CD4-positive, alpha-beta T cell treated with Interleukin-12 subunit alpha and Interleukin-12 subunit beta, for 1 hour (primary cell): ENCODE data around the gene PRR15.
A peak's percentile ranks its signal among the peaks of the same experiment; 100 is the strongest.

Experiments
- DNase-seq: peaks from one replicate; pipeline ENCODE4 v3.0.0-alpha.2; 2020

Gene PRR15

DNA sequence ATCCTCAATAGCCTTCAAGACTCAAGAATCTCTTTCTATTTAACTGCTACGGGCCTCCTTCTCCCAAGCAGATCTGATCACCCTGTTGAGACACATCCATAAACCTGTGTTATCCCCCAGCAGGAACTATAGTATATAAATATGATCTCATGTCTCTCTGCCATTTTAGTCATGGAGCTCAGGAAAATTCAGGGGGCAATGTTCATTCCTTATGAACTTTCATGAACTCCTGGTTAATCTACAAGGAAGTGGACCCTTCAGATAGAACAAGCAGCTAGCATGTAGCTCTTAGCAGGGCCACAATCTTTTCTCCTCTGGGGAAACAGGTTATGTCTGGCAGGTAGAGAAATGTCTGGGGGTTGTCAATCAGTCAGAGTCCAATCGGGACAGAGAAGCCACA lies 8.9 kb downstream of the PRR15 start:
- no peak for DNase-seq

DNA sequence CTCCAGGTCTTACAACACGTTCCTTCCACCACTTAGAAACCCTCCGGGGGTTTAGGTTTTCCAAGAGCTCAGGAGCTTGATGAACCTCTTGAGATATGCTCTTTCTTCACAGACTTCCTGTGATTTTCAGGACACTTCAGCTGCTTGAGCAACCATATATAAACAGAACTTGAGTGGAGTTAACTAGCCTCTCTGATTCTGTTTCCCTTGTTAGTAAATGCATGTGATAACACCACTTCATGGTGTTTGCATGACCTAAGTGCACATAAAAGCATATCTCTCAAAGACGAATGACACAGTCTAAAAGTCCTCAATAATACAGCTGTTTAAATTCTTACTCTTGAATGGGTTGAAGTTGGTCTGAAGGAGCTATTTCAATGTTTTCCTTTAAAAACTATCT lies 9.9 kb downstream of the PRR15 start:
- no peak for DNase-seq

DNA sequence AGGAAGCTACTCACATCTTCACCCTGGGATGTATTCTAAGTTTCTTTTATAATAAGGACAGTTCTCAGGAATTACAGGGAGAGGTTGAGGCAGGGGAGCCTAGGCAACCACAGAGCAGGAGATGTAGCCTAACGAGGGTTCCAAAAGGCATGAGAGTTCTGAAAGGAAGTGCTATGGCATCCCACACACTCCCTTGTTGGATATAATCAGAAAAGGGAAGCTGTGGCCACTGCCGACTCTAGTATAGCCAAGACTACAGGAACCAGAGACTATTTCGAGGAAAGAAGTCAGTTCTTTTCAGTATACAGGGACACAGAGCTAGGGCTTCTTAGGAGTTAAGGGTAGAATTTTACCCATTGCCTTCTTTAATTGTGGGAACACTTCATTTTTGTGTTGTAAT lies 11.0 kb downstream of the PRR15 start:
- no peak for DNase-seq

DNA sequence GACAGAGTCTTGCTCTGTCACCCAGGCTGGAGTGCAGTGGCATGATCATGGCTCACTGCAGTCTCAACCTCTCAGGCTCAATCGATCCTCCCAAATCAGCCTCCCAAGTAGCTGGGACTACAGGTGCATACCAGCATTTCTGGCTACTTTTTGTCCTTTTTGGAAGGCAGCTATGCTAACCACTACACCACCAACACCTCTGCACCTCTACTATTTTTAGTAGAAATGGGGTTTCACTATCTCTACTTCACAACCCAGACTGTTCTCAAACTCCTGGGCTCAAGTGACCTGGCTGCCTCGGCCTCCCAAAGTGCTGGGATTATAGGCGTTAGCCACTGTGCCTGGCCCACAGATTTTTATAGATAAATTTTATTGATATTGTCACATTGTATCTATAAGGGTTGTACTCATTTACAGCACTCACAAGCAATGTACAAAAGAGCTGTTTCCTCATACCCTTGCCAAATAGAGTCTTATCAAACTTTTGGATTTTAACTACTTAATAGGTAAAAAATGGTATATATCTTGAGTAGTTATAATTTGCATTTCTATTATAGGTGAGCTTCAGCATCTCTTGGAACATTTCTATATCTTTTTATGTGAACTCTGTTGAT lies 23.7 kb downstream of the PRR15 start:
- DNase-seq, result no peak

DNA sequence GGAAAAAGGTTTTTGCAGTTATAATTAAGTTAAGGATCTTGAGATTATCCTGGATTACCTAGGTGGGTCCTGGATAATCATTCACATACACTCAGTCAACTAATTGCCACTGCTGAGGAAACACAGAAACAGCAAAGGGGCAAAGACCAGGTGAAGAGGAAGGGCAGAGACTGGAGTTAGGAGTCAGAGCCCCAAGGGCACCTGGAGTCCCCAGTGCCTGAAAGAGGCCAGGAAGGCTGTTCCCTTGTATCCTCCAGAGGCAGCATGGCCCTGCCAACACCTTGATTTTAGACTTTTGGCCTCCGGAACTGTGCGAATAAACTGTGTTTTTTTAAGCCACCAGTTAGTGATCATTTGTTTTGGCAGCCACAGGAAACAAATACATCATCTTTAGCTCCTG lies 24.6 kb downstream of the PRR15 start:
- DNase-seq, result no peak

DNA sequence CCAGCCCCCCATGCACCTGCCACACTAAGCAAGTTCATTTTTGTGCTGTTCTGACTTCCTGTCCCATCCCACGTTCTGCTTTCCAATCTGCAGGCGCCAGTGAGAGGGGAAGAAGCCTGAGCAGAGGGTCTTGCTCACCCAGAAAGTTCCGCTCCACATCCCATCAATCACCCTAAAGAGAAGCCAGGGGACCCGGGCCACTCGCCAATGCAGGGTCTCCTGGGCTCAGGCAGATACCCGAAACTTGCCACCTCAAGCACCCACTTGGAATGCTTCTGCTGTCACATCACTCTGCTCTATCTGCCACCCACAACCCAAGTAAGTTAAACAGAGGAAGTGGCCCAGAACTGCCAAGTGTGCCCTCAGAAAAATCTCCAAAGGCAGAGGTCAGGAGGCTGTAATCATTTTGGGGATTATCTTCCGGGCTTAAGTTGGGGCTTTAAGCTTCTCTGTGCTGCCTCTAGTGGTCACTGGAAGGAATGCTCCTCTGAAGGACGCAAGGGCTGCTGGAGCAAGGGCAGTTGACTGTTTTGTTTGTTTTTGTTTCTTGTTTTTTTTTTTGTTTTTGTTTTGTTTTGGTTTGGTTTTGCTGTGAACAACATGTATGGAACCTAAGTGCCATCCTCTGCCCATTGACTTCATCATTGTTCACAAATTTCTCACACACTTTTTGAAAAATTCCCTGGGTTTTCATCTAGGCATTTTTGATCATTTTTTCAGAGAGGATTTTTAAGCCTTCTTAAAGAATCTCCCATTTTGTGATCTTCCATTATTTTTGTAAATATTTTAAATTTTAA lies 25.5 kb downstream of the PRR15 start:
- peak; percentile 29 for DNase-seq

DNA sequence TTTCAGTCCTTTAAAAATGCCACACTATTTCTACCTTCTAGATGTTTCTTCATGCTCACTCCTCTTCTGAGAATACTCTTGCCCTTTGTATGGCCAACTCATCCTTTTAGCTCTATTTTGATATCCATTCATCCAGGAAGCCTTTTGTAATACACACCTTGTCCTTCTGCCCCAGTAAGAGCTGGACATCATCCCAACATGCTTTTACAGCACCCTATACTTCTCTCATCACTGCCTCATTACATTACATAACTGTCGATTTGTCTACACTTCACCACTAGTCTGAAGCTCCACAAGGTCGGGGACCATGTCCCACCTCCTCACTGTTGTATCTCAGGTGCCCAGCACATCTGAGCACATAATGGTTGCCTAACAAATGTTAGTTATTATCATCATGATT lies 29.2 kb downstream of the PRR15 start:
- DNase-seq, result no peak

DNA sequence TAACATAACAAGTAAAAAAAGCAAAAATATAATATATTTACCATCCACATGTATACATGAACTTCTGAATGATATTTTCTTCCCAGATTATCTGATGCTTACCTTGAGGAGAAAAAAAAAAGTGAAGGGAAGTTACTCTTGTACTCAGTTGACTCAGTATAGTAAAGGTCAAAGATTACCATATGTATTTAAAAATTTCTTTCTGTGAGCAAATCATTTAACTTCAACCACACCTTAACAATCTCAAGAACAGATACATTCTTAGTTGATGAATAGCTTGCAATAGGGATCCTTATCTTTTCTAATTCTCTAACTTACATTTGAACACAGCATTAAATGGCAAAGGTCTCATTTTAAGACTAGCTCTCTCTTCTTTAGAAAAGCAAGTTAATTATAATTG lies 29.8 kb downstream of the PRR15 start:
- no peak for DNase-seq

DNA sequence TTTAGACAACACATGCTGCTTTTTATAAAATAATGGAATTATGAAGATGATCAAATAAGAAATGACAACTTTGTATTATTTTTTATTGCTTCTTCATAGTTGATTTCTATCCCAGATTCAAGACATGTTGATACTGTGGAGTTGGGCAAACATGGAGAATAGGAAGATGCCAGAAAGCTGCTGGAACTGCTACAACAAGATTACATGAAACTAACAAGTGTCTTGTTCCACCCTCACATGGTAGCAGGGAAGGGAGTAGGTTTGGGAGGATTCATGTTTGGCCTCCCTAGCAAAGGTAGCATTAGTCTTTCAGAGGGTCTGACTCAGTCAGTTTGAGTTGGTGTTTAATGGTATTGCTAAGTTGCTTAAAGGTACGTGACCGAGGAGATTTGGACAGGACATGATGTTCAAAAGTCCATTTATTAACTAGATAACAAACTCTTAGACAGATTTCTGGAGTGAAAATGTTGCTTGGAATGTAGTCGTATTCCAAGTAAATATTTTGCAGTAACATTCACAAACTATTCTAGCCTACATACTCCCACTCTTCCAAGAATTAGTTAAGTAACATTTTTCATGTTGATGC lies 33.1 kb downstream of the PRR15 start:
- no peak for DNase-seq

DNA sequence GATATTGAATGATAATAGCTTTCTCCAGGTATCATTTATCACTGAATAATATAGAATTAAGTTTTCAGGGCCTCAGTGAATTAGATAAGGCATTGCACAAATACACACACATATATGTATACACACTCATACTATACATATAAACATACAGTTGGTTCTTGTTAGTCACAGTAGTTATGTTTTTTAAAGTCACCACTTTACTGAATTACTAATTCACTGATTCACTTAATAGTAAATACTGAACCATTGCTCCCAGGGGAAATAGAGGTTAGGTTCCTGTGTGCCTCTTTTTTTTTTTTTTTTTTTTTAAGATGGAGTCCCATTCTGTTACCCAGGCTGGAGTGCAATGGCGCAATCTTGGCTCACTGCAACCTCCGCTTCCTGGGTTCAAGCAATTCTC lies 33.6 kb downstream of the PRR15 start:
- DNase-seq, result no peak

DNA sequence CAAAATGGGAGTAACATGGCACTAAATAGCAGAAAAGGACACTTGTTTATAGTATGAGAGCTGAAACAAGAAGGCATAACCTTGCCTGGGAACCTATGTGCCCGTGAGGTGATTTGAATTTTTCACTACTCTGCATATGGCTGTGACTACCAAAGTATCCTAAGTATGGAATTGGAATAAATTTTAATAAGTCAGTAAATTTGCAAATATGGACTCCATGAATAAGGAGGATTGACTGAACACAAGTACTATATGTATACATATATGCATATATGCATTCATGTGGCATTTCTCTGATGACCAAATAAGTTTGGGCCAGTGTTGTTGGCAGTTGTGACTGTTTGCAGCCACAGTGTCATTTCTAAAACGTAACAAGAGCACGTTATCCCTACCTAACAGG lies 34.5 kb downstream of the PRR15 start:
- DNase-seq, result no peak

DNA sequence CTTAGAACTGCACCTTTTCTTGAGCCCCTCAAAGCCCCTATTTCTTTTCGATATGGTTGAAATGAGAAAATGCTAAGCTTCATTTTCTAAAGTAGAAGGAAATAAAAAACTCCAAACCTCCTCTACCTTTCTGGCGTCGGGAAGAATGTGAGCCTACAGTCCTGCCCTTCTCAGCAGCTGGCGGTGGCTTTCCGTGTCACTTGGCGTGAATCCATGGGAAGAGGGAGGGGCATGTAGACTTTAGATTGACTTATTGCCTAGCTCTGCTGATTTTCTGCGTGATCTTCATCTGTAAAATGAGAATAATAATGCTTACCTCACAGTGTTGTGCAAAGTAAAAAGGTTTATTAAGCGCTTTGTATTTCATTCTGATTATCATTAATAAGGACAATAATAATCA lies 35.0 kb downstream of the PRR15 start:
- no peak for DNase-seq

DNA sequence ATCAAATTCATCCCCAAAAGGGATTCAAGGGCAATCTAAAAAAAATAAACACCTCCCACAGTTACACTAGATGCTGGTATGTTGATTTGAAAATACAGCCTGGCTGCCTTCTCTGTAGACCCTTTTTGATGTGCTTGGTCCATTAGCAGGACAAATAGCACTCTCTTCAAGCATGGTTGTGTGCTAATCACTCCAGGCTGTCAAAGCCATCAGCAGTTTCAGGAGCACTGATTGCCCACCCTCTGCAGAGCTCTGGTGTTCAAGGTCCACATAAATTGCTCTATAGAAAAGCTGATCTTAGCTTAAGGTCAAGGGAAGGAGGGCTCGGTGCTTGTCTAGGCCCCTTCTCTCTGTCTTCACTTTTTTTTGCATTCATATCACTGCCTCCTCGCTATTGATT lies 35.4 kb downstream of the PRR15 start:
- DNase-seq, result no peak

DNA sequence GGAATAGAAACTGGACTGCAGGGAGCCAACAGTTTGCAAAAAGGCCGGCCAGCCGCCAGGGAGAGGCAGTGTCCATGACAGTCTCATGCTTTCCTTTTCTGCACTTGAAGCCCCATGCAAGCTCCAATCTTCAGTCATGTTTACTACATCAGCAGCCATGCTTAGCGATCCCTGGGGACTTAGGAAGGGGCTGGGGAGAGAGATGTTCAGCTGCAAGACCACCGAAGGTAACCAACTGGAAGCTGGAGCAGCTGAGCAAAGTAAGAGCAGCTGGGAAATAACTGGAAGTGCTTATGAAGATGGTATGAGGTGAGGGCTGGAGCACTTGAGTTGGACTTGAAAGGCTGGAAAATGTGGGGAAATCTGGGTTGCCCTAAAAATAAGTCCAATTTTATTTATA lies 37.0 kb downstream of the PRR15 start:
- no peak for DNase-seq

DNA sequence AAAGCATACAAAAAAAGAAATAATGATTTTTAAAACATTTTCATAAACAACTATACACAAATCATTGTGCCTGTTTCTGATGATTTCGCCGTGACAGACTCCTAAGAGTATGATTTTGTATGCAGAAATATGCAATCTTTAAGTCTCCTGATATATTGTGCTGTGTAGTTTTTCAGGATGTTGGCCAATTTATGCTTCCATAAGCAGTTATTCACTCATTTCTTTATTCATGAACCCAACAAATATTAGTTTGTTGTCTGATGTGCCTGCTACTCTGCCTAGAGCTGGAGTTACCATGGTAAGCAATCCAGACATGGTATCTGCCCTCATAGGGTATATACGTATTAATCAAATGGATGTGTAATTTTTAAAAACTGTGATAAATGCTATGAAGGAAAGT lies 40.4 kb downstream of the PRR15 start:
- no peak for DNase-seq

DNA sequence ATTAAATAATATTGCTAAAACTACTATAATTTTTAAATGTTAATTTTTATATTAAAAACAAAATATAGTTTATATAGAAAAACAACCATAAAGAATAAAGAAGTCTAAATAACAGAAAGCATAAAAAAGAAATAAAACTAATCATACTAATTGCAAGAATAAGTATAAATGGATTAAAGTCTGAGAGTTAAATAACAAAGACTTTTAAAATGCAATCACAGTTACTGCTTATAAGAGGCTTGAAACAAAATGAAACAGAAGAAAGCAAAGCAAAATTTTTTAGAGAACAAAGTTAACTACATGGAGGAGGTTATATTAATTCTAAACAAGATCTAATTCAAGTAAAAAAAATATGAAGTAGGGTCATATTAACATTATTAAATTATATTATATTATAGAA lies 41.1 kb downstream of the PRR15 start:
- DNase-seq, result no peak

DNA sequence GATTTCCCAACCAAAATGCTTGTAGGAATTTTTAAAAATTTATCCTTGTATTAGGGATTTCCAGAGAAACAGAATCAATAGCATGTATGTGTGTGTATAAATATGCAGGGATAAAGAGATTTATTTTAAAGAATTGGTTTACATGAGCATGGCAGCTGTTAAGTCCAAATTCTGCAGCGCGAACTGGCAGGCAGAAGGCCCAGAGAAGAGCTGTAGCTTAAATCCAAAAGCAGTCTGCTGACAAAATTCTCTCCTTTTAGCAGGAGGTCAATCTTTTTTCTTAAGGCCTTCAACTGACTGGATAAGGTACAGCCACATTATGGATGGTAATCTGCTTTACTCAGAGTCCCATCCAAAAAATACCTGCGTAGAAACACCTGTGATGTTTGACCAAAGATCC lies 42.0 kb downstream of the PRR15 start:
- no peak for DNase-seq

DNA sequence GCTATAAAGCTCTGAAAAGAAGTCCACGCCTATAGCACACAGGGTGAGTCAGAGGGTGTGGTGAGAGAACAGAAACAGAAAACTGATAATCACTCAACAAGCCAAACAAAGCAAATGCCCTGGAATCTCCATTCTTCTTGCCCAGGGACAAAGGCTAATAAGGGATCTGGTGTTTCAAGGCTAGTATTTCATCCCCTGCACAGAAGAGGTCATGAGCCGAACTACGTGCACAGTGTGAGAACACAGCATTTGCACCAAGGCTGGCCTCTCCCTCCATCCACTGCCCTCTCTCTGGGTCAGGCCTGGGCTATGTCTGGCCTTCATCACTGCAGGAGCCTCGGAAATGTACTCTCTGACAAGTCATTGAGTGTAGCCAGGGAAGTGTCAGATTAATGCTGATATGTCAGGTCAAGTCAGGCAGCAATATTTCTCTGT lies 42.7 kb downstream of the PRR15 start:
- DNase-seq, result no peak

DNA sequence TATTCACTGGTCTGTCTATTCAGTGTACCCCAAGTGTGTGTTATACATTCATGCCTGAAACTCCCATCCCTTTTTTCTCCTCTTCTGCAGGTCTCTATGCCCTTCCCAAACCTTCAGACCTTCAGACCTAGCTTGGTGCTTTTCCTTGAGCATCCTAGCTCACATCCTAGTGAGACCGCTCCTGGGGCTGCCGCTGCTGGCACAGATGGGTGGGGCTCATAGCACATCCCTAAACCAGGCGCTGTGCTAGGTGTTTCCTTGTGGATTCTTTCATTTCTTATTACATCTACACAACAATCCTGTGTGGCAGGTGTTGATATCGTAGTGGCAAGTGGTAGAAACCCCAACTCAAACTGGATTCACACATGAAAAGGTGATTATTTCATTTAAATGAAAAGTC lies 43.2 kb downstream of the PRR15 start:
- DNase-seq, result no peak

DNA sequence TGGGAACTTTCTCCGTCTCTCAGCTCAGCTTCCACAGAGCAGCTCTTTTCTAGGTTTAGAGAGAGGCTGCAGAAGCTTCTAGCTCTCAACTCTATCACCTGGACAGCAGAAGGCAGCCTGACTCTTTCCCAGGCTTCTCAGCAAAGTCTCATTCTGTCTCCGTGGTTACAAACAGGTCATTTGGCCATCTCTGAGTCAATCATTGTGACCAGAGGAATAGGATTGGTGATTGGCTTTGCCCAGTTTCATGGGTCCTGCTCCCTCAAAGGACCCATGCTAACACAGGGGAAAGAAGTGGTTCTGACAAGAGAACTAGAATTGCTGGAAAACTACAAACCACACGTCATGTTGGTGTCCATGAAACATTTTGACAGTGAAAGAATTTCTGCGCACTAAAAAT lies 43.6 kb downstream of the PRR15 start:
- no peak for DNase-seq

DNA sequence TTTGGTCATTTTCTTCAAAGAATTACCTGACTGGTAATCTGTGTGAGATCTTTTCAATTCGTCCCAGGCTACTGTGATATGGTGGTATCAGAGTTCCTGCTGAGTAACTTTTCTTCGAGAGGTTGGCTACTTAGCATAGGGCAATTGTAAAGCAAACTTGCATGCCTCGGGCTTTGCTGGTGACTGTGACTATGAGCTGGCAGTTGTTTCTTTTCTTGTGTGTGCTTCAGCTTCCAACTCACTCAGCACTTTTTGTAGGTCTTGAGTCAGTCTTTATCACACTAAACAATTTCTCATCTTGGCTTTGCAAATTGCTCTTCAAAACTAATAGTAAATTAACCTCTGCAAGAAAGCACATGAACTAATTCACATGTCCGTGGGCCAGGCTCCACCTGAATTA lies 44.3 kb downstream of the PRR15 start:
- no peak for DNase-seq

DNA sequence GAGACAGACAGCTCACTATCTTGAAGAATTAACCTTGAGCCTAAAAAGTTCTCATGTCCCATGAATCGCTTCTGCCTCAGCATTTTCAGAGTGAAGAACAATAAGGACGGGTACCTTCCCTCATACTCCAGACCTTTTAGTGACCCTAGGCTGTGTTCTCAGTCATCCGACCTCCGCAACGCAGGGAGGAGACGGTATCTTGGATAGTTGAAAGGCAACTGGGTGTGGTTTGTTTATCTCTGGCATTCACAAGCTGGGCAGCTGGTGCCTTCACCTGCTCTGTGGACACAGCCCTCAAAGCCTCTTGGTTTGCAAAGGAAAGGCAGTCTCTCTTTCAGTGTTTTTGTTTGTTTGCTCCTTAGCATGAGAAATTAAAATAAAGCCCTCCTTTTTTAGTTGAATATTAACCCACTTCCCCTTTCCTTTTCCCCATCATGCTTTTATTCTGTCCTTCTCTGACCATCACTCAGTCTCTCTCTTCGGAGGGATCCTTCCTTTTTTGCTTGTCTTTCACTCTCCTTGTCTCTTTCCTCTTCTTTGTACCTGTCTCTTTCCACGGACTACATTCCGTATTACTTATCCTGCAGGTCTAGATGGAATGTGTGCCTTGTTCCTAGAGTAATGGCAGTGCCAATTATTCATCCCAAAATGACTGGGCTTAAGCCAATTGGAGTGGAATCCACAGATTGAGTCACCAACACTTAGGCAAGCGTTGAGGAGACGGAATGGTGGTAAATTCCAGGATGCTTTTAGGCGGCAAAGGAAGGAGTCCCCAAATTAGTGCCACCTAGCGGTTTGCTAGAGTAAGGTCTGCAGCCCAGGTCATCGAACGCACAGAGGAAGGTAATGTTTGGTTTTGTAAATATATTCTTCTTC lies 45.8 kb downstream of the PRR15 start:
- DNase-seq, result no peak

DNA sequence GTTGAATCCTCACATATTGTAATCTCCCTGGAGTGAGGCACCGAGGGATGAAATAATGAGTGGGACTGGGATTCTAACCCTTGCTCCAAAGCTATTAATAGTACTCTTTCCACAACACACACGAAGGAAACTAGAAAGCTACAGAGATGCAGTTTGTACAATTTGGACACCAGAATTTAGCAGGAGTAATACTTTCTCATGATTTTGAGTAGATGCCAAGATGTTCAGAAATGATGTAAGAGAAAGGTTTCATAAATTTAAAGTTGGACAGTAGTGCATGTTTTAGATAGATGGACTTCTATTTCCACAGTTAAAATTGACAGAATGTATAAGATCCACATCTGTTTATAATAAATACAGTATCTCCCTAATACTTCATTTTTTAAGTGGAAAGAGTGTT lies 46.5 kb downstream of the PRR15 start:
- DNase-seq, result no peak
